OCI-LY7 (cell line): ENCODE results near the gene OR52E5. TPM values are rescaled to one million over a fixed set of nuclear protein-coding genes. Genes with fewer than 3 reads are reported as not detected.

ENCODE experiments used
- BruUV-seq: library from RNA; stranded (reverse); fragments of 400-500 nt; replicated peaks from 2 replicates; lab custom pipeline; 2021; lab: Mats Ljungman, UMichigan
- CTCF ChIA-PET: fragments of 300-600 bp; sonication (Branson Sonifier 250); formaldehyde crosslinking; loops from one replicate; lab custom pipeline; 2022; ENCODE audit warnings: antibody characterized with exemption; ENCODE audit not compliant: unreplicated experiment; lab: Charles Lee
- POLR2A ChIA-PET: fragments of 300-600 bp; sonication (Branson Sonifier 250); formaldehyde crosslinking; loops from one replicate; lab custom pipeline; 2022; ENCODE audit warnings: antibody characterized with exemption; lab: Charles Lee
- DNase-seq: peaks from one replicate; pipeline ENCODE4 v3.0.0-alpha.2; 2015; ENCODE audit warnings: low spot score
- H2AFZ ChIP-seq: fragments of 200-600 bp; sonication (generic), shearing (Covaris generic); 2 replicates; pipeline ENCODE4 v1.6.1; 2014; ENCODE audit warnings: mild to moderate bottlenecking, antibody characterized with exemption, low read length, moderate library complexity
- H3K27ac ChIP-seq: fragments of 200-600 bp; sonication (generic); 2 replicates; pipeline ENCODE4 v1.5.1; 2014; ENCODE audit warnings: mixed run types, low read depth, mild to moderate bottlenecking, moderate library complexity, low read length, inconsistent platforms; ENCODE audit not compliant: poor library complexity, severe bottlenecking
- H3K36me3 ChIP-seq: fragments of 200-600 bp; sonication (generic); 2 replicates; pipeline ENCODE4 v1.6.1; 2014; ENCODE audit warnings: mild to moderate bottlenecking, antibody characterized with exemption, low read length, moderate library complexity, mixed read lengths; ENCODE audit not compliant: insufficient read depth
- H3K4me1 ChIP-seq: fragments of 200-600 bp; sonication (generic); 2 replicates; pipeline ENCODE4 v1.5.1; 2014; ENCODE audit warnings: mild to moderate bottlenecking, low read length; ENCODE audit not compliant: insufficient read depth, poor library complexity, severe bottlenecking
- H3K4me2 ChIP-seq: fragments of 200-600 bp; sonication (generic); 2 replicates; pipeline ENCODE4 v1.6.1; 2014; ENCODE audit warnings: mild to moderate bottlenecking, low read length
- H3K4me3 ChIP-seq: fragments of 200-600 bp; sonication (generic); 2 replicates; pipeline ENCODE4 v1.5.1; 2014; ENCODE audit warnings: mild to moderate bottlenecking, low read depth, low read length; ENCODE audit not compliant: poor library complexity, severe bottlenecking
- H3K79me2 ChIP-seq: fragments of 200-600 bp; sonication (generic); 2 replicates; pipeline ENCODE4 v1.6.1; 2016; ENCODE audit warnings: low read depth, mild to moderate bottlenecking, low read length, moderate library complexity, mixed read lengths; ENCODE audit not compliant: insufficient read depth
- H3K9me2 ChIP-seq: fragments of 200-600 bp; sonication (generic); 2 replicates; pipeline ENCODE4 v1.6.1; 2016; ENCODE audit warnings: mild to moderate bottlenecking, low read length, mixed read lengths; ENCODE audit not compliant: insufficient read depth
- H3K9me3 ChIP-seq: fragments of 200-600 bp; sonication (generic); 2 replicates; pipeline ENCODE4 v1.6.1; 2014; ENCODE audit warnings: mild to moderate bottlenecking, mixed run types, low read length, mixed read lengths
- H4K20me1 ChIP-seq: fragments of 200-600 bp; sonication (generic); 2 replicates; pipeline ENCODE4 v1.6.1; 2014; ENCODE audit warnings: mild to moderate bottlenecking, antibody characterized with exemption, low read length, moderate library complexity, mixed read lengths; ENCODE audit not compliant: insufficient read depth
- EZH2phosphoT487 ChIP-seq: fragments of 200-600 bp; sonication (generic); IDR thresholded peaks from 2 replicates; pipeline ENCODE4 v1.6.1; 2018; ENCODE audit warnings: low read depth, borderline replicate concordance, mild to moderate bottlenecking, mixed run types, antibody characterized with exemption, low read length, moderate library complexity, mixed read lengths
- intact Hi-C: fragments of 100-400 bp; cut with micrococcal nuclease; formaldehyde crosslinking; loops from one replicate; pipeline ENCODE4 v1.10.0; 2022; ENCODE audit not compliant: unreplicated experiment
- total RNA-seq, 2 experiments: library from RNA; depleted of rRNA in 1 of 2; stranded (reverse); fragments of >200 nt in 1 of 2; shearing (Covaris generic) in 1 of 2; gene quantifications; 2 replicates each; pipeline ENCODE4 v1.2.3, GENCODE V29; 2014 to 2022
- TF ChIP-seq, protein P1 (sequence below): fragments of 200-600 bp; sonication (generic); conservative IDR thresholded peaks from 2 replicates; pipeline ENCODE4 v1.5.1; 2014; ENCODE audit warnings: mild to moderate bottlenecking, antibody characterized with exemption, low read length, moderate library complexity, mixed read lengths

The OR52E5 gene
- total RNA-seq, 2 experiments from 2014 or later, result not detected

DNA sequence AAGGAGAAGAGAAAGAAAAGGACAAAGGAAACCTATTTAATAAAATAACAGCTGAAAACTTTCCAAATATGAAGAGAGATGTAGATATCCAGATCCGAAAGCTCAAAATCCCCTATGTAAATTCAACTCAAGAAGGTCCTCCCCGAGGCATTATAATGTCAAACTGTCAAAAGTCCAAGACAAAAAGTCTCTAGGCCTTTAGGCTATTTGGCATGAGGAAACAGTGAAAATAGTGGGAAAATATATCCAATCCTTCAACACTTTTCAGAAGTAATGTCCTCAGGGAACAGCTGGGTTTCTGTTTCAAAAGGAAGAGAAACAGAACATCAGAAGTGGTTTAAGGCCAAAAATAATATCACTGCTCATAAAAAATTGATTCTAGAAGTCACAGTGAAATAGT lies 14.4 kb upstream of the OR52E5 start:
- BruUV-seq, result no TSS peak
- Histone ChIP-seq H4K20me1 (no peaks in the 10 kb centered on the region), H3K9me3 (no peaks in the 10 kb centered on the region), H3K27ac (no peak overlapping the region), H2AFZ (no peak overlapping the region), H3K9me2 (no peaks in the 10 kb centered on the region), H3K36me3 (no peaks in the 10 kb centered on the region), H3K4me3 (no peak overlapping the region), H3K4me2 (no peak overlapping the region), H3K4me1 (no peaks in the 10 kb centered on the region), H3K79me2 (no peaks in the 10 kb centered on the region)
- intact Hi-C loops, result no loop called here
- TF ChIP-seq, protein P1, sequence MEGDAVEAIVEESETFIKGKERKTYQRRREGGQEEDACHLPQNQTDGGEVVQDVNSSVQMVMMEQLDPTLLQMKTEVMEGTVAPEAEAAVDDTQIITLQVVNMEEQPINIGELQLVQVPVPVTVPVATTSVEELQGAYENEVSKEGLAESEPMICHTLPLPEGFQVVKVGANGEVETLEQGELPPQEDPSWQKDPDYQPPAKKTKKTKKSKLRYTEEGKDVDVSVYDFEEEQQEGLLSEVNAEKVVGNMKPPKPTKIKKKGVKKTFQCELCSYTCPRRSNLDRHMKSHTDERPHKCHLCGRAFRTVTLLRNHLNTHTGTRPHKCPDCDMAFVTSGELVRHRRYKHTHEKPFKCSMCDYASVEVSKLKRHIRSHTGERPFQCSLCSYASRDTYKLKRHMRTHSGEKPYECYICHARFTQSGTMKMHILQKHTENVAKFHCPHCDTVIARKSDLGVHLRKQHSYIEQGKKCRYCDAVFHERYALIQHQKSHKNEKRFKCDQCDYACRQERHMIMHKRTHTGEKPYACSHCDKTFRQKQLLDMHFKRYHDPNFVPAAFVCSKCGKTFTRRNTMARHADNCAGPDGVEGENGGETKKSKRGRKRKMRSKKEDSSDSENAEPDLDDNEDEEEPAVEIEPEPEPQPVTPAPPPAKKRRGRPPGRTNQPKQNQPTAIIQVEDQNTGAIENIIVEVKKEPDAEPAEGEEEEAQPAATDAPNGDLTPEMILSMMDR, result no peak
- TF ChIP-seq EZH2phosphoT487, result no peak
- POLR2A ChIA-PET, result no interaction called here
- no peak for DNase-seq
- CTCF ChIA-PET, result no interaction called here

DNA sequence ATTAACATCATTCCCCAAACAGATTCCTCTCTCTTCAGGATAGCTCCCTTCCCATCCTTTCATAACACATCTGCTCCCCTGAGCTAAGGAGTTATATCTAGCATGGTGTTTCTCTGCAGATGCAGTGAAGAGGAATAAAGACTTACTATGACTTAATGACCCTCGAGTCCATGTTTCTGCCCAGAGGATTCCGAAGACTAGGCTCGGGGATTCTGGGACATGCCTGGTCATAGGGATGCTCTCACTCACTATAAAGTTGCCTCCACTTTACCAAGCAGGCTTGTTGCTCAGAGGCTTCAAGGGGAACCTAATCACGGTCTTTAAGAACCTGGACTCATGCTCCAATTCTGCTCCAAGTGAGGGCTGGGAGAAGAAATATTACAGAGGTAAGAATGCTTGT lies 12.7 kb upstream of the OR52E5 start, which contains the start of gene OR52E4:
OR52E4 (plus strand) TSS at position 301 of the 400 bp plus-strand sequence. CDS start 3,664 bp downstream, outside the sequence.
- POLR2A ChIA-PET, result no interaction called here
- H3K4me3 ChIP-seq, result no peak within 1 kb of the TSS
- no peaks in the 10 kb centered on the region for H3K4me1 ChIP-seq
- no peaks in the 10 kb centered on the region for H3K9me2 ChIP-seq
- H2AFZ ChIP-seq, result no peak within 1 kb of the TSS
- no peak within 1 kb of the TSS for H3K27ac ChIP-seq
- H3K9me3 ChIP-seq, result no peaks in the 10 kb centered on the region
- intact Hi-C loops, result no loop called here
- no peaks in the 10 kb centered on the region for H4K20me1 ChIP-seq
- H3K36me3 ChIP-seq, result no peaks in the 10 kb centered on the region
- no peaks in the 10 kb centered on the region for H3K79me2 ChIP-seq
- BruUV-seq, result no TSS peak
- no peak for DNase-seq
- TF ChIP-seq, protein P1, result no peak
- no peak for TF ChIP-seq EZH2phosphoT487
- H3K4me2 ChIP-seq, result no peak within 1 kb of the TSS
- CTCF ChIA-PET, result no interaction called here

DNA sequence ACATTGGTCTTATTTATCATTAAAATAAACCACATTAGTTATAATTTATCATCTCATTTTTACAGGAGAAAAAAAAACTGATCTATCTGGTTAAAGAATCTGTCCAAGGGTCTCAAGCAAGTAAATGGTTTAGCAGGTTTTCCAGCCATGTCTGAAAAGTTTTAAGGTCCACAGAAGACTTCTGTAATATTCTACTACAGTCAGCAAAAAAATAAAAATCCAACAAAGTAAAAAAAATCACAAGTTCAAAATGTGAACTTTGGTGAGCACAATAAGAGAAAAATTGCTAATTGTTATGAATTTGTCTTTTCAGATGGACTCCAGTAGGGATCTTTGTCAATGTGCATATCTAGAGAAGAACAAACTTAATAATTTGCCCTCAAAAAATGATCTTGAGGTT lies 11.3 kb upstream of the OR52E5 start:
- H3K4me3 ChIP-seq, result no peak overlapping the region
- no peak for TF ChIP-seq EZH2phosphoT487
- TF ChIP-seq, protein P1, result no peak
- no peak overlapping the region for H3K4me2 ChIP-seq
- intact Hi-C loops, result no loop called here
- no TSS peak for BruUV-seq
- DNase-seq, result no peak
- H3K9me2 ChIP-seq, result no peaks in the 10 kb centered on the region
- H3K4me1 ChIP-seq, result no peaks in the 10 kb centered on the region
- H2AFZ ChIP-seq, result no peak overlapping the region
- H3K79me2 ChIP-seq, result no peaks in the 10 kb centered on the region
- H3K36me3 ChIP-seq, result no peaks in the 10 kb centered on the region
- H3K9me3 ChIP-seq, result no peaks in the 10 kb centered on the region
- ChIA-PET POLR2A (interaction anchor here (0.7 kb wide), 1 partner anchor 147 kb away, joined by 6 read pairs; no protein-coding TSS in a partner anchor), CTCF (no interaction called here)
- no peaks in the 10 kb centered on the region for H4K20me1 ChIP-seq
- H3K27ac ChIP-seq, result no peak overlapping the region
